CD4-positive, alpha-beta T cell treated with Interleukin-17A for 4 hours (primary cell): Measurements from ENCODE around the gene IGFBP6.

Source experiments
- DNase-seq: peaks from one replicate; pipeline ENCODE4 v3.0.0-alpha.2; 2020; ENCODE audit warnings: mixed read lengths

The IGFBP6 gene, protein sequence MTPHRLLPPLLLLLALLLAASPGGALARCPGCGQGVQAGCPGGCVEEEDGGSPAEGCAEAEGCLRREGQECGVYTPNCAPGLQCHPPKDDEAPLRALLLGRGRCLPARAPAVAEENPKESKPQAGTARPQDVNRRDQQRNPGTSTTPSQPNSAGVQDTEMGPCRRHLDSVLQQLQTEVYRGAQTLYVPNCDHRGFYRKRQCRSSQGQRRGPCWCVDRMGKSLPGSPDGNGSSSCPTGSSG

DNA sequence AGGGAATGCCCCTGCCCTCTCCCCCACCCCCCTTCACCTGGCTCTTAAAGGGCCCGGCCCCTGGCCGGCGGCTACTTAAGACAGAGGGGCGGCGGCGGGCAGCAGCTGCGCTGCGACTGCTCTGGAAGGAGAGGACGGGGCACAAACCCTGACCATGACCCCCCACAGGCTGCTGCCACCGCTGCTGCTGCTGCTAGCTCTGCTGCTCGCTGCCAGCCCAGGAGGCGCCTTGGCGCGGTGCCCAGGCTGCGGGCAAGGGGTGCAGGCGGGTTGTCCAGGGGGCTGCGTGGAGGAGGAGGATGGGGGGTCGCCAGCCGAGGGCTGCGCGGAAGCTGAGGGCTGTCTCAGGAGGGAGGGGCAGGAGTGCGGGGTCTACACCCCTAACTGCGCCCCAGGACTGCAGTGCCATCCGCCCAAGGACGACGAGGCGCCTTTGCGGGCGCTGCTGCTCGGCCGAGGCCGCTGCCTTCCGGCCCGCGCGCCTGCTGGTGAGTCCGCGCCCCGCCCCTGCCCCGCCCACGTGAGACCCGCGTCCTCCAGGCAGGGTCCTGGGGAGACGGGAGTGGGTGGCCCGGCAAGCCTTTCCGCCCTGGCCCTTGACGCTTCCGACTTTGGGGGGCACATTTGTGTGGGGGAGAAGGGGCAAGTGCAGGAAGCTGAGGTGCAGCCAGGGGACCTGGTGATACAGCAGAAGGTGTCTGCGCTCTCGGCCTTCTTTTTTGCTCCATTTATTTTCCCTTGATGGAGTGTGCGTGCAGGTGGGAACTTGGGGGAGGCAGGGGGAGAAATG lies at the start of gene IGFBP6:
Gene IGFBP6, plus strand, starts transcription at position 104 of the 790 bp plus-strand sequence. Its CDS starts 51 bp downstream, at position 155.
- peak; percentile 74 for DNase-seq

GRCh38 chr12:53048033-53048779 lies 49.3 kb upstream of the IGFBP6 start:
- no peak for DNase-seq

DNA sequence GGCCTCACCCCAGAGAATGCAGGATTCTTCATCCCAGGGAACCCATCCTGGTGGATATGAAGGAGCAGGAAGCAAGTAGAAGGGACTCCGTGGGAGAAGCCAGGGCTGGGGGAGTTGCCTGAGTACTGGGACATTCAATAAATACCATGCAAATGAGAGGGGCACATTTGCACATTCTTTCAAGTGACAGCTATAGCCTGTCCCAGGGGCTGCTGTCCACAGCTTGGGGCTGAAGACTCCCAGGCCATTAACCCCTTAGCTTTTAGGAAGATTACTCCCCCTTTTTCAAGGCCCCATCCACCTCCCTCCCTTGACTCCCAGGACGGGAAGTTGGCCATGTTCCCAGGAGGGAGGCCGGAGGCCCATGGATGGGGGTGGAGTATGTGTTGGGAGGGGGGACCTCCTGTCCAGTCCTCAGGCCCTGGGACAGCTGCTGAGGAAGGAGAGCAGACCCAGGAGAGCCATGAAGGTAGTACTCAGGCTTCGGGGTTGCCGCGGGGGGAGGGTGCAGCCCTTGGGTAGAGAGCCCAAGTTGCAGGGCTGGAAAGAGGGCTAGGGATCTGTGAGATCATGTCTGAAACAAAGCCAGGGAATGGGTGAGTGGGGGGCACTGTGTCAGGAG lies 48.6 kb upstream of the IGFBP6 start:
- DNase-seq, result no peak

- DNase-seq, result no peak
Measured at GRCh38 chr12:53049571-53050318, 47.7 kb upstream of the IGFBP6 start, which contains the start of gene TNS2. TNS2 (plus strand) TSS chr12:53050065; CDS start chr12:53050186, 121 bp downstream.

GRCh38 chr12:53050426-53051057 lies 46.9 kb upstream of the IGFBP6 start:
- no peak for DNase-seq

DNA sequence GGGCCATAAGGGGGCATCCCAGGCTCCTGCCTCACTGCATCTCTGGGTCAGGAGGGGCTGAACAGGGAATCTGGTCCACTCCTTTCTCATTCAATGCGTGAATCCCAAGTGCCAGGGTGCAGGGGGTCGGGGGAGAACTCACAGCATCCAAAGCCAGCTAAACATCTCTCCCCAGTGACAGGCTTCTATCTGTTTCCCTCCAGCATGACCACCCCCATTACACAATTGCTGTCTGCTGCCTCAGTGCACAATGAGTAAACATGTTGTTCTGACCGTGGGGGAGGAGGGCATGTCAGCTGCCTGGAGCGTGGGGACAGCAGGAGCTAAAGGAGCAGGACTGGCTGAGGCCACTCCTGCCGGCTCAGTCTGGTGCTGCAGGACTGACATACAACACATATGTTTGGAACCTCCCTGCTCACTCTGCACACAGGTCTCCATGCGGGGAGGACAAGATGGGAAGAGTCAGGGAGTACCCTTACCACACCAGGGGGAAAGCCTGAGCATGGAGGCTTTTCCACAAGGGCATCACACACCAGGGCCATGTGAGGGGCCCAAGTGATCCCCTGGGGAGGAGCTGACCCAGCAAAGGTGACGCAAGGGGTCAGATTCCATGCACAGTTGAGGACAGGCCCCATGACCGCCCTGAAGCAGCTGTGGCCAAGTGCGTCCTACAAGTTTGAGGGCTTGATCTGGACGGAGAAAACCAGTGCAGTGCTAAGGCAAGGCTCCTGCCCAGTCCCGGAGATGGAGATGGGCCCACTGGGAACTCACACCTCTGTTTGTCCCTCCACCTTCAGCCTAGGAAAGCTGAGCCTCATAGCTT lies 46.2 kb upstream of the IGFBP6 start:
- DNase-seq, result no peak

DNA sequence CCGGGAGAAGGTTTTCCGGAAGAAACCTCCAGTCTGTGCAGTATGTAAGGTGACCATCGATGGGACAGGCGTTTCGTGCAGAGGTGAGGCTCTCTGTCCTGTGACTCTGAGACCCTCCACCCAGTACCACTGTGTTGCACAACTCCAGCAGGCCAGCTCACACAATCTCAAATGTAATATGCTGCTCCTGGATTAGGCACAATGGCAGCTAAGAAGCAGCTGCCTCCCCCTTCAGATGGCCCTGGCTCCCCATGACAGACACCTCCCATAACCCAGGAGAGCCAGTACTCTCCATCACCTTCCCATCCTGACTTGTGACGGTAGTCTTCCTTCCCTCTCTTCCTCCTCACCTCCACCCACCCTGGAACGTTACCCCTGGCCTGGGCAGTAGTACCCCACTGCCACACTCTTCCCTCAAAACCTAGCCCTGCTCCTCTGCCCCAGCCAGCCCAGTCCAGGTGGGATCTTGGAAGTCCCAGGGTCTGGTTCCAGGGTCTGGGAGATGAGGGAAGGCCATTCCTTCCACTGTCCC lies 45.5 kb upstream of the IGFBP6 start:
- DNase-seq, result no peak

DNA sequence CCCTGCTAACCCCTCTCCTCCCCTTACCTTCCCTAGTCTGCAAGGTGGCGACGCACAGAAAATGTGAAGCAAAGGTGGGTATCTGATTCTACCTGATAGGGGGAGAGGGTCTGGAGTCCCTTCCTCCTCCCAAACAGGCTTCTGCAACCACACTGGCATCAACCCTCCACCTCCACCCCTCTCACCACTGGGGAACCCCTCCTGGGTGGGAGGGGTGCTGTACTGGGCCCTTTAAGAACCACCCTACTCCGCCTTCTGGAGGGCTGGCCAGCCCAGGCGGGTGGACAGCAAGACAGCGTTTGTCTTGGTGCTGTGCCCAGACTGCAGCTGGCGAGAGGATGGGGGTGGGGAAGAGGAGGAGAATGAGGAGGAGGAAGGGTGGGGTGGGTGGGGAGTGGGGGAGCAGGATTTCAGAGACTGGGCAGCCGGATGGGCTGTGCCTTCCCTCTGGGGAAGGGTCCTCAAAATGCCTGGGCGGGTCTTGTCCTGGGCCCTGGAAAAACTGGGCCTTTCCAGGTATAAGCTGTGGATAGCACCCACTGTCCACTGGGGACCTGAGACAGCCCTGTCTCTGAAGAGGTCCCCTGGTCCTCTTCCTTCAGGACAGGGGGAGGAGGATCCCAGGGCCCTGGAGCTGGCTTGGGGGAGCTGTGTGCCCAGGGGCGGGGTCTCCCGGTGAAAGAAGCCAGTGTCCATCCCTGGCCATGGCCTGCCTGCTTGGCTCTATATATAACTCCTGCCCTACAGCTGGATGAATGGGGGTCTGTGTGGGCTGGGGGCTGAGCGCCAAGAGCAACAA lies 44.8 kb upstream of the IGFBP6 start:
- no peak for DNase-seq

- DNase-seq, result peak; percentile 73
Measured at GRCh38 chr12:53053218-53054111, 44.0 kb upstream of the IGFBP6 start.

DNA sequence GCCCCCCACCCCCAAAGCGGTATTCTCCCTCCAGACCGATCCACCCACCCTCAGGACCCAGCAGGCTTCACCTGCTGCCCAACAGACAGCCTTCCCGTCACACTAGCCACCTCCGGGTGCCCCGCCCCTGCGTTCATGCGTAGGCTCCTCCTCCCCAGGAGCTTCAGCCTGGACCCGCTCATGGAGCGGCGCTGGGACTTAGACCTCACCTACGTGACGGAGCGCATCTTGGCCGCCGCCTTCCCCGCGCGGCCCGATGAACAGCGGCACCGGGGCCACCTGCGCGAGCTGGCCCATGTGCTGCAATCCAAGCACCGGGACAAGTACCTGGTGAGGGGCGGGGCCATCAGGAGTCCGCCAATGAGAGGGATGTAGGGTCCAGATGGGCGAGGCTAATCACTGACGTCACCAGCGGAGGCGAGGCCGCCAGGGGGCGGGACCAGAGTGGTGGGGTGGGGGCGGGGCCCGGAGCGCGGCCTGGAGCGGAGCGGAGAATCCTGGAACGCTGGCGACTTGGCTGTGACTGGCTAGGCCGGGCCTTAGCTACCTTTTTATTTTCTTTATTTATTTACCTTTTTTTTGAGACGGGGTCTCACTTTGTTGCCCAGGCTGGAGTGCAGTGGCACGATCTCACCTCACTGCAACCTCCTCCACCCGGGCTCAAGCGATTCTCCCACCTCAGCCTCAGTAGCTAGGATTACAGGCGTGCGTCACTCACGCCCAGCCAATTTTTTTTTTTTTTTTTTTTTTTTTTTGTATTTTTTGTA lies 43.2 kb upstream of the IGFBP6 start:
- DNase-seq, result peak; percentile 96

- no peak for DNase-seq
Measured at GRCh38 chr12:53055471-53056266, 41.8 kb upstream of the IGFBP6 start.

DNA sequence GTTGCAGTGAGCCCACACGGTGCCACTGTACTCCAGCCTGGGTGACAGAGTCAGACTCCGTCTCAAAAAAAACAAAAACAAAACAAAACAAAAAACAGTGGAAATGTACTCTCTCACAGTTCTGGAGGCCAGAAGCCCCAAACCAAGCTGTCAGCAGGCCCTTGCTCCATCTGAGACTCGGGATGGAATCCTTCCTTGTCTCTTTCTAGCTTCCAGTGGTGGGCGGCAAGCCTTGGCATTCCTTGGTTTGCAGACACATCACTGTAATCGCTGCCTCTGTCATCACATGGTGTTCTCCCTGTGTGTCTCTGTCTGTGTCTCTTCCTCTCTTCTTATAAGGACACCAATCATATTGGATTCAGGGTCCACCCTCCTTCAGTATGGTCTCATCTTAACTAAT lies 41.2 kb upstream of the IGFBP6 start:
- DNase-seq, result no peak

GRCh38 chr12:53056901-53057300 lies 40.6 kb upstream of the IGFBP6 start:
- DNase-seq, result no peak

DNA sequence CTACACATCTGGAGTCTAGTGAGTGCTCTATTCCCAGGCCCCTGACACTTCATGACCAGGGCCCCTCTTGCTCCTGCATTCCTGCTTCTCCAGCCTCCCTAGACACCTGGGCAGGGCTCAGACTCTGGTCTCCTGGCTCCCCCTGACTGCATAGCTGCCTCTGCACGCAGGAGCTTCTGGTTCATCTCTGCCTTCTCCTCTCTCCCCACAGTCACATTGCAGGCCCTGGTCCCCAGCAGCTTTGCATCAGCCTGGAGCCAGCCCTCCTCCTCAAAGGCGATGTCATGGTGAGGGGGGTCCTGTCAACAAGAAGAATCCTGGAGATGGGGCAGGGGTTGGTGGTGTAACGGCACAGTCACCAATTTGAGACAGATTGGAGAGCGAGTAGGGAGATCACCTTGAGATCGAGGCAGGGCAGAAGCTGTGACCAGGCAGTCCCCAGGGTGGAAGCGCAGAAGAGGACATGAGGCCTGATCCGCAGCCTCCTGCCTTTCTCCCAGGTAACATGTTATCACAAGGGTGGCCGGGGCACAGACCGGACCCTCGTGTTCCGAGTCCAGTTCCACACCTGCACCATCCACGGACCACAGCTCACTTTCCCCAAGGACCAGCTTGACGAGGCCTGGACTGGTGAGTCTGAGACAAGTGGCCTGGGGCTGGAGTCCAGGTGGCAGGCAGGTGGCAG lies 39.5 kb upstream of the IGFBP6 start:
- DNase-seq, result no peak

- DNase-seq, result no peak
Measured at GRCh38 chr12:53058674-53059433, 38.6 kb upstream of the IGFBP6 start.
